ENCODE results near the gene RNF214.

- no peak for TF ChIP-seq CTCF (IDR thresholded peaks at IDR 0.05; ENCODE audit: low read depth, low read length, poor library complexity, severe bottlenecking)
- no peak for TF ChIP-seq EZH2phosphoT487 (IDR thresholded peaks at IDR 0.05; ENCODE audit: borderline replicate concordance, low read length)
Measured at GRCh38 chr11:117318738-117319137, 86.3 kb downstream of the RNF214 start.
